Measurements from ENCODE around the gene KCNN3.

Gene KCNN3

DNA sequence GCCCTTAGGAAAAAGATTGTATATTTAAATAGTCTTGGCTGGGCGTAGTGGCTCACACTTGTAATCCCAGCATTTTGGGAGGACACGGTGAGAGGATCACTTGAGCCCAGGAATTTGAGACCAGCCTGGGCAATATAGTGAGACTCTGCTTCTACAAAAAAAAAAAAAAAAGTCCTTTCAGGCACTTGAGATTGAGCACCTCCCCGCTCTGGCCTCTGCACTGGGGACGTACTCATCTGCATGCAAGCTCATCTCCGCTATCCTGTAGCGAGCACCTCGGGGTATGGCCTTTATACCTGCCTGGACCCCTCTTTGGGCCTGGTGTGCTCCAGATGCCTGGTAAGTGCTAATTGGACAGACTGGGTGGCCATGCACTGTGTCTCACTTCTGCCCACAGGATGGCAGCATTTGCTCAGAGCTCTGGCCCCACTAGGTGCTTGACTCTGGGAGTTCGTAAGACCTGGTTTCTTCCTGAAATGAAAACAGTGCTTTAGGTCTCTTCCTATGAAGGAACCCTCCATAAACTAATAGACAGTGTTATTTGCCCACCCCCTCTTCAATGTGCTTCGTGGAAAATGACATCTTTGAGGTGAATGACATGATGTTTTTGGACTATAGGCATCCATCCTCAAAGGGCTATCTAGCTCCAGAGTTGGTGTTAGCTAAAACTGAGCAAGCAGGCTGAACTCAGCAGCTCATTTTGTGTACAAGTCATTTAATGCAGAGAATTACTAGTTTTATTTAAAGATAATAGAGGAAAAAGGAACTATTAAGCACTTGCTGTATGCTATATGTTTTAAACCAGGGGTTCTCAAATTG, 200.4 kb downstream of the KCNN3 start (continued):
- TF ChIP-seq PPARA (CRISPR knock-in tag; IDR thresholded peaks at IDR 0.05; ENCODE audit: borderline replicate concordance): no peak
- TF ChIP-seq CSRNP3 (CRISPR knock-in tag; IDR thresholded peaks at IDR 0.05): no peak

DNA sequence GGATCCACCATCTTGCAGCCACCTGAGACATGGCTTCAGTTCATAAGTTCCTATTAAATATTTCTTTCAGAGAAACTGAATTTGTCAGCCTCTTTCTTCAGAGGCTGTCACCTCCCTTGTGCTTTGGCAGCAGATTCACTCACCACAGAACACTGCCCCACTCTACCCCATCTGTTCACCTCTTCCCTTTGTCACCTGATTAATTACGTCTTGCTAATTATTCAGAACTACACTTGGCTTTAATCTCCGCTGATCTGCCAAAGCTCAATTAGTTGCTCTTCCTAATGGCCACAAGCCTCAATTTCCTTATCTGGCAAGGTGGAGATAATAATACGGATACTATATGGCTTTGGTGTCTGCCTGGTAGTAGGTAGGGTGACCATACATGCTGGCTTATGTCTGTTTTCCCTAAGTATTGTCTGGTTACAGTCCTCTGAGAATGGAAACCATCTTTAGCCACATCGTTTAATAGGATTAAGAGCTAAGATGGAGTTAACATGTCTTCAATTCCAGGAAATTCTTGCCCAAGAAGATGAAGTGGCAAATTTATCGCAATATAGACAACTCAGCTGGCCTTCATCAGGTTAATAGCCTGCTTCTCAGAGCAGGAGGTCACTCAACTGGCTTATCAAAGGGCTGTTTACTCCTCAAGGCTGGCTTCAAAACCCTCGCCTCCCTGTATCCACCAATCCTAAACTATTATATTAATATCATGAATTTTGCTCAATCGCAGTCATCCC, 203.9 kb downstream of the KCNN3 start:
- no peak for ATAC-seq
- TF ChIP-seq BACH2 (CRISPR knock-in tag; IDR thresholded peaks at IDR 0.05; ENCODE audit: borderline replicate concordance) (no peak), ZFP30 (CRISPR knock-in tag; IDR thresholded peaks at IDR 0.05) (no peak), CSRNP3 (CRISPR knock-in tag; IDR thresholded peaks at IDR 0.05) (no peak), TOX (CRISPR knock-in tag; IDR thresholded peaks at IDR 0.05; ENCODE audit: borderline replicate concordance) (no peak), CSDC2 (CRISPR knock-in tag; IDR thresholded peaks at IDR 0.05) (no peak), GLIS3 (CRISPR knock-in tag; IDR thresholded peaks at IDR 0.05) (no peak), ARNTL (CRISPR knock-in tag; IDR thresholded peaks at IDR 0.05; ENCODE audit: borderline replicate concordance, low read depth) (no peak), ZFP3 (CRISPR knock-in tag; IDR thresholded peaks at IDR 0.05) (no peak), PPARA (CRISPR knock-in tag; IDR thresholded peaks at IDR 0.05; ENCODE audit: borderline replicate concordance) (no peak), TCF4 (CRISPR knock-in tag; IDR thresholded peaks at IDR 0.05; ENCODE audit: borderline replicate concordance) (no peak), OSR1 (CRISPR knock-in tag; IDR thresholded peaks at IDR 0.05) (no peak), ZNF8 (CRISPR knock-in tag; IDR thresholded peaks at IDR 0.05) (no peak), ZNF565 (CRISPR knock-in tag; conservative IDR thresholded peaks at IDR 0.05; ENCODE audit: low read depth) (no peak), ZC3H10 (CRISPR knock-in tag; IDR thresholded peaks at IDR 0.05) (no peak), ESRRG (CRISPR knock-in tag; IDR thresholded peaks at IDR 0.05) (no peak), ISL1 (CRISPR knock-in tag; IDR thresholded peaks at IDR 0.05) (no peak)

DNA sequence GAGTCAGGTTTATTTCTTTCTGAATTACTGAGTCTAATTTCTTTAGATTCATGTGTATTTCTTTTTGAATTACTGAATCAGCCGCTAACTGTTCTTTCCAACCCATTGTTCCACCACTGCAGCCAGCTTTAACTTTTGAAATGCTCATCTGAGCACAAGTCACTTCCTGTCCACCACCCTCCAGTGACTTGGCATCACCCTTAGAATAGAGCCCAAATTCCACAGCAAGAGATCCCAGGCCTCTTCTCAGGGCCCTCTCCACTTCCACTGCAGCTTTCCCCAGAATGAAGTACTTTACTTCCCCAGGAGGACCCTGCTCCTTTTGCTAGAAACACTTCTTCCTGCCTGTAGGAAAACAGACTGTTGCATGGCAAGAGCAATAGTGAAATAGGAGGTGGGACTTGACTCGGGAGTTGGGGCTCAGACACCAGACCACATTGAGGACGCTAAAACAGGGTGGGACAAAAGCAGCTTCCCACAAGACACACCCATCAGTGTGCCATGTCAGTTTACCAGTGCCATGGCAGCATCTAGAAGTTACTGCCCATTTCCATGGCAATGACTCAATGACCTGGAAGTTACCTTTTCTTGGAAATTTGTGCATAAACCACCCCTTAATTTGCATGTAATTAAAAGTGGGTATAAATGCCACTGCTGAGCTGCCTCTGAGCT, 205.6 kb downstream of the KCNN3 start:
- TF ChIP-seq, protein P1, sequence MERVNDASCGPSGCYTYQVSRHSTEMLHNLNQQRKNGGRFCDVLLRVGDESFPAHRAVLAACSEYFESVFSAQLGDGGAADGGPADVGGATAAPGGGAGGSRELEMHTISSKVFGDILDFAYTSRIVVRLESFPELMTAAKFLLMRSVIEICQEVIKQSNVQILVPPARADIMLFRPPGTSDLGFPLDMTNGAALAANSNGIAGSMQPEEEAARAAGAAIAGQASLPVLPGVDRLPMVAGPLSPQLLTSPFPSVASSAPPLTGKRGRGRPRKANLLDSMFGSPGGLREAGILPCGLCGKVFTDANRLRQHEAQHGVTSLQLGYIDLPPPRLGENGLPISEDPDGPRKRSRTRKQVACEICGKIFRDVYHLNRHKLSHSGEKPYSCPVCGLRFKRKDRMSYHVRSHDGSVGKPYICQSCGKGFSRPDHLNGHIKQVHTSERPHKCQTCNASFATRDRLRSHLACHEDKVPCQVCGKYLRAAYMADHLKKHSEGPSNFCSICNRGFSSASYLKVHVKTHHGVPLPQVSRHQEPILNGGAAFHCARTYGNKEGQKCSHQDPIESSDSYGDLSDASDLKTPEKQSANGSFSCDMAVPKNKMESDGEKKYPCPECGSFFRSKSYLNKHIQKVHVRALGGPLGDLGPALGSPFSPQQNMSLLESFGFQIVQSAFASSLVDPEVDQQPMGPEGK (CRISPR knock-in tag; IDR thresholded peaks at IDR 0.05; ENCODE audit: borderline replicate concordance): no peak
- TF ChIP-seq TCF4 (CRISPR knock-in tag; IDR thresholded peaks at IDR 0.05; ENCODE audit: borderline replicate concordance) (no peak), TSHZ2 (CRISPR knock-in tag; IDR thresholded peaks at IDR 0.05) (no peak), ISL1 (CRISPR knock-in tag; IDR thresholded peaks at IDR 0.05) (no peak), CSDC2 (CRISPR knock-in tag; IDR thresholded peaks at IDR 0.05) (no peak)
- no peak for ATAC-seq

All from SK-N-SH treated with all-trans-retinoic acid at 6 μM for 48 hours (cell line).